ENCODE measurements around the gene MFNG.

The MFNG gene

GRCh38 chr22:37520776-37521191, 34.6 kb upstream of the MFNG start:
- Histone ChIP-seq H3K9me3 (ENCODE audit: control insufficient read depth, insufficient read depth, low read depth, low read length) (no peaks in the 10 kb centered on the region), H3K36me3 (ENCODE audit: control insufficient read depth in 2 of 2, insufficient read depth in 1 of 2, low read length in 2 of 2) (peaks cover 0 to 4% of the 10 kb centered on the region in 2 experiments; a peak in 1 of 3 replicates), H3K4me3 (ENCODE audit: low read depth, low read length) (no peak overlapping the region), H3K27ac (ENCODE audit: extremely low read depth, low read depth, low read length) (no peak overlapping the region), H3K4me1 (ENCODE audit: control insufficient read depth, insufficient read depth, low read length) (peaks cover 4% of the 10 kb centered on the region)
- CTCF ChIA-PET = interaction anchor here (0.6 to 2.0 kb wide), 6 partner anchors 8 to 397 kb away, joined by 3 to 5 read pairs (median 4); no protein-coding TSS in a partner anchor
- POLR2A ChIA-PET = interaction anchor here (0.7 to 1.2 kb wide), 2 partner anchors 39 to 40 kb away, joined by 3 to 7 read pairs; partner anchors contain the start of gene CDC42EP1
- peak; percentile 77; the same call in 1 of the 2 replicates for TF ChIP-seq ZNF768 (tag by site-specific recombination; IDR thresholded peaks at IDR 0.05)
- TF ChIP-seq OSR2 (tag by site-specific recombination; IDR thresholded peaks at IDR 0.05) = no peak

GRCh38 chr22:37519268-37520195, 33.3 kb upstream of the MFNG start, which contains the start of gene CARD10:
CARD10 (minus strand) TSS chr22:37519415; CDS start chr22:37519200, 215 bp downstream.
- Histone ChIP-seq H3K4me1 (ENCODE audit: control insufficient read depth, insufficient read depth, low read length) (peaks cover 4% of the 10 kb centered on the region), H3K4me3 (ENCODE audit: low read depth, low read length) (peak within 1 kb of the TSS; percentile 71), H3K27ac (ENCODE audit: extremely low read depth, low read depth, low read length) (peak within 1 kb of the TSS; percentile 68; the same call in 1 of the 2 replicates), H3K9me3 (ENCODE audit: control insufficient read depth, insufficient read depth, low read depth, low read length) (no peaks in the 10 kb centered on the region), H3K36me3 (ENCODE audit: control insufficient read depth in 2 of 2, insufficient read depth in 1 of 2, low read length in 2 of 2) (peaks cover 0 to 16% of the 10 kb centered on the region in 2 experiments; a peak in 1 of 3 replicates)
- ChIA-PET POLR2A (interaction anchor here (1.2 kb wide), 1 partner anchor 41 kb away, joined by 3 read pairs; the partner anchor contains the start of gene CDC42EP1), CTCF (interaction anchor here (0.6 to 2.0 kb wide), 5 partner anchors 9 to 826 kb away, joined by 3 to 7 read pairs (median 4); no protein-coding TSS in a partner anchor)
- TF ChIP-seq ZNF747 (tag by site-specific recombination; IDR thresholded peaks at IDR 0.05) (no peak), ZNF202 (tag by site-specific recombination; IDR thresholded peaks at IDR 0.05; ENCODE audit: borderline replicate concordance) (no peak), ZNF140 (tag by site-specific recombination; IDR thresholded peaks at IDR 0.05) (no peak), ZBTB8A (tag by site-specific recombination; IDR thresholded peaks at IDR 0.05) (peak; percentile 89), ZFHX2 (tag by site-specific recombination; conservative IDR thresholded peaks at IDR 0.05) (peak; percentile 72), ZNF670 (tag by site-specific recombination; IDR thresholded peaks at IDR 0.05; ENCODE audit: low read depth) (no peak), ZNF555 (tag by site-specific recombination; conservative IDR thresholded peaks at IDR 0.05) (no peak), ZNF146 (tag by site-specific recombination; IDR thresholded peaks at IDR 0.05) (no peak), ZSCAN16 (tag by site-specific recombination; IDR thresholded peaks at IDR 0.05) (no peak), FEZF1 (tag by site-specific recombination; IDR thresholded peaks at IDR 0.05) (no peak), ZNF658 (tag by site-specific recombination; IDR thresholded peaks at IDR 0.05) (no peak), YY1 (tag by site-specific recombination; IDR thresholded peaks at IDR 0.05) (no peak), ZNF292 (tag by site-specific recombination; IDR thresholded peaks at IDR 0.05; ENCODE audit: borderline replicate concordance, low read depth) (no peak), ZNF792 (tag by site-specific recombination; IDR thresholded peaks at IDR 0.05) (no peak), ZNF549 (tag by site-specific recombination; IDR thresholded peaks at IDR 0.05) (no peak), ZNF174 (tag by site-specific recombination; IDR thresholded peaks at IDR 0.05) (no peak), ZFP69B (tag by site-specific recombination; IDR thresholded peaks at IDR 0.05) (no peak), ZNF558 (tag by site-specific recombination; IDR thresholded peaks at IDR 0.05) (no peak), ZNF221 (tag by site-specific recombination; IDR thresholded peaks at IDR 0.05; ENCODE audit: borderline replicate concordance) (no peak), ZBTB1 (tag by site-specific recombination; IDR thresholded peaks at IDR 0.05) (no peak), GFI1B (tag by site-specific recombination; IDR thresholded peaks at IDR 0.05) (no peak), ZNF341 (tag by site-specific recombination; IDR thresholded peaks at IDR 0.05; ENCODE audit: low read depth) (peak; percentile 49)
- TF ChIP-seq, protein P1, sequence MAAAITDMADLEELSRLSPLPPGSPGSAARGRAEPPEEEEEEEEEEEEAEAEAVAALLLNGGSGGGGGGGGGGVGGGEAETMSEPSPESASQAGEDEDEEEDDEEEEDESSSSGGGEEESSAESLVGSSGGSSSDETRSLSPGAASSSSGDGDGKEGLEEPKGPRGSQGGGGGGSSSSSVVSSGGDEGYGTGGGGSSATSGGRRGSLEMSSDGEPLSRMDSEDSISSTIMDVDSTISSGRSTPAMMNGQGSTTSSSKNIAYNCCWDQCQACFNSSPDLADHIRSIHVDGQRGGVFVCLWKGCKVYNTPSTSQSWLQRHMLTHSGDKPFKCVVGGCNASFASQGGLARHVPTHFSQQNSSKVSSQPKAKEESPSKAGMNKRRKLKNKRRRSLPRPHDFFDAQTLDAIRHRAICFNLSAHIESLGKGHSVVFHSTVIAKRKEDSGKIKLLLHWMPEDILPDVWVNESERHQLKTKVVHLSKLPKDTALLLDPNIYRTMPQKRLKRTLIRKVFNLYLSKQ (tag by site-specific recombination; IDR thresholded peaks at IDR 0.05; ENCODE audit: borderline replicate concordance) = no peak
- TF ChIP-seq, protein P2, sequence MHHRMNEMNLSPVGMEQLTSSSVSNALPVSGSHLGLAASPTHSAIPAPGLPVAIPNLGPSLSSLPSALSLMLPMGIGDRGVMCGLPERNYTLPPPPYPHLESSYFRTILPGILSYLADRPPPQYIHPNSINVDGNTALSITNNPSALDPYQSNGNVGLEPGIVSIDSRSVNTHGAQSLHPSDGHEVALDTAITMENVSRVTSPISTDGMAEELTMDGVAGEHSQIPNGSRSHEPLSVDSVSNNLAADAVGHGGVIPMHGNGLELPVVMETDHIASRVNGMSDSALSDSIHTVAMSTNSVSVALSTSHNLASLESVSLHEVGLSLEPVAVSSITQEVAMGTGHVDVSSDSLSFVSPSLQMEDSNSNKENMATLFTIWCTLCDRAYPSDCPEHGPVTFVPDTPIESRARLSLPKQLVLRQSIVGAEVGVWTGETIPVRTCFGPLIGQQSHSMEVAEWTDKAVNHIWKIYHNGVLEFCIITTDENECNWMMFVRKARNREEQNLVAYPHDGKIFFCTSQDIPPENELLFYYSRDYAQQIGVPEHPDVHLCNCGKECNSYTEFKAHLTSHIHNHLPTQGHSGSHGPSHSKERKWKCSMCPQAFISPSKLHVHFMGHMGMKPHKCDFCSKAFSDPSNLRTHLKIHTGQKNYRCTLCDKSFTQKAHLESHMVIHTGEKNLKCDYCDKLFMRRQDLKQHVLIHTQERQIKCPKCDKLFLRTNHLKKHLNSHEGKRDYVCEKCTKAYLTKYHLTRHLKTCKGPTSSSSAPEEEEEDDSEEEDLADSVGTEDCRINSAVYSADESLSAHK (tag by site-specific recombination; IDR thresholded peaks at IDR 0.05) = no peak
- TF ChIP-seq, protein P3, sequence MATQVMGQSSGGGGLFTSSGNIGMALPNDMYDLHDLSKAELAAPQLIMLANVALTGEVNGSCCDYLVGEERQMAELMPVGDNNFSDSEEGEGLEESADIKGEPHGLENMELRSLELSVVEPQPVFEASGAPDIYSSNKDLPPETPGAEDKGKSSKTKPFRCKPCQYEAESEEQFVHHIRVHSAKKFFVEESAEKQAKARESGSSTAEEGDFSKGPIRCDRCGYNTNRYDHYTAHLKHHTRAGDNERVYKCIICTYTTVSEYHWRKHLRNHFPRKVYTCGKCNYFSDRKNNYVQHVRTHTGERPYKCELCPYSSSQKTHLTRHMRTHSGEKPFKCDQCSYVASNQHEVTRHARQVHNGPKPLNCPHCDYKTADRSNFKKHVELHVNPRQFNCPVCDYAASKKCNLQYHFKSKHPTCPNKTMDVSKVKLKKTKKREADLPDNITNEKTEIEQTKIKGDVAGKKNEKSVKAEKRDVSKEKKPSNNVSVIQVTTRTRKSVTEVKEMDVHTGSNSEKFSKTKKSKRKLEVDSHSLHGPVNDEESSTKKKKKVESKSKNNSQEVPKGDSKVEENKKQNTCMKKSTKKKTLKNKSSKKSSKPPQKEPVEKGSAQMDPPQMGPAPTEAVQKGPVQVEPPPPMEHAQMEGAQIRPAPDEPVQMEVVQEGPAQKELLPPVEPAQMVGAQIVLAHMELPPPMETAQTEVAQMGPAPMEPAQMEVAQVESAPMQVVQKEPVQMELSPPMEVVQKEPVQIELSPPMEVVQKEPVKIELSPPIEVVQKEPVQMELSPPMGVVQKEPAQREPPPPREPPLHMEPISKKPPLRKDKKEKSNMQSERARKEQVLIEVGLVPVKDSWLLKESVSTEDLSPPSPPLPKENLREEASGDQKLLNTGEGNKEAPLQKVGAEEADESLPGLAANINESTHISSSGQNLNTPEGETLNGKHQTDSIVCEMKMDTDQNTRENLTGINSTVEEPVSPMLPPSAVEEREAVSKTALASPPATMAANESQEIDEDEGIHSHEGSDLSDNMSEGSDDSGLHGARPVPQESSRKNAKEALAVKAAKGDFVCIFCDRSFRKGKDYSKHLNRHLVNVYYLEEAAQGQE (tag by site-specific recombination; IDR thresholded peaks at IDR 0.05) = no peak
